GM06990 (cell line): ENCODE data around the gene TUBGCP6.

ENCODE experiments used
- DNase-seq: peaks from one replicate; pipeline ENCODE4 v3.0.0-alpha.2; 2011; ENCODE audit not compliant: insufficient read length; ENCODE audit errors: extremely low read depth
- H3K27me3 ChIP-seq: replicated peaks from 2 replicates; pipeline ENCODE4 v1.6.0; 2011; ENCODE audit warnings: low read length; ENCODE audit not compliant: control insufficient read depth, insufficient read depth
- H3K36me3 ChIP-seq: 2 replicates; pipeline ENCODE4 v1.5.1; 2011; ENCODE audit warnings: low read length; ENCODE audit not compliant: control insufficient read depth, insufficient read depth
- H3K4me3 ChIP-seq: replicated peaks from 2 replicates; pipeline ENCODE4 v1.5.1; 2011; ENCODE audit warnings: low read depth, mild to moderate bottlenecking, control low read depth, low read length
- CTCF ChIP-seq: IDR thresholded peaks from 2 replicates; pipeline ENCODE4 v1.5.1; 2011; ENCODE audit warnings: low read length, control low read depth, mild to moderate bottlenecking, inconsistent platforms; ENCODE audit not compliant: insufficient read depth, poor library complexity, severe bottlenecking

TUBGCP6 gene

GRCh38 chr22:50272044-50272802 lies 27.4 kb upstream of the TUBGCP6 start:
- TF ChIP-seq CTCF = no peak
- Histone ChIP-seq H3K27me3 (no peaks in the 10 kb centered on the region), H3K36me3 (peaks cover 16% of the 10 kb centered on the region), H3K4me3 (no peak overlapping the region)
- no peak for DNase-seq

GRCh38 chr22:50271519-50271970 lies 26.7 kb upstream of the TUBGCP6 start:
- peak overlapping the region; percentile 68 for H3K4me3 ChIP-seq

GRCh38 chr22:50270666-50271394 lies 26.0 kb upstream of the TUBGCP6 start:
- Histone ChIP-seq H3K36me3 (peaks cover 10% of the 10 kb centered on the region), H3K27me3 (no peaks in the 10 kb centered on the region), H3K4me3 (peak overlapping the region; percentile 68)
- DNase-seq = peak; percentile 78
- no peak for TF ChIP-seq CTCF

More at GRCh38 chr22:50271519-50271970, 26.7 kb upstream of the TUBGCP6 start:
- TF ChIP-seq CTCF = peak; percentile 30
- H3K27me3 ChIP-seq = no peaks in the 10 kb centered on the region
- peaks cover 13% of the 10 kb centered on the region for H3K36me3 ChIP-seq
- DNase-seq = peak; percentile 76

- H3K4me3 ChIP-seq = peak within 1 kb of the TSS; percentile 70
- peak; percentile 74 for DNase-seq
These were observed 25.3 kb upstream of the TUBGCP6 start, which contains the start of gene MAPK11 for GRCh38 chr22:50269970-50270665. Gene MAPK11 (minus strand): TSS chr22:50270380. CDS start chr22:50270292, 88 bp downstream.

GRCh38 chr22:50269573-50269969 lies 24.7 kb upstream of the TUBGCP6 start:
- Histone ChIP-seq H3K4me3 (peak overlapping the region; percentile 70), H3K36me3 (peaks cover 3% of the 10 kb centered on the region), H3K27me3 (no peaks in the 10 kb centered on the region)
- no peak for DNase-seq
- no peak for TF ChIP-seq CTCF

More at GRCh38 chr22:50269970-50270665, 25.3 kb upstream of the TUBGCP6 start, which contains the start of gene MAPK11:
- Histone ChIP-seq H3K36me3 (peaks cover 5% of the 10 kb centered on the region), H3K27me3 (no peaks in the 10 kb centered on the region)
- no peak for TF ChIP-seq CTCF
